NK-92 treated with Interleukin-12 subunit alpha and Interleukin-12 subunit beta, amount 100 ng/mL, for 24 hours (cell line): ENCODE data around the gene DEK.

Experiments used
- DNase-seq: peaks from one replicate; lab custom pipeline; 2025; lab: John Stamatoyannopoulos, UW

DEK gene

DNA sequence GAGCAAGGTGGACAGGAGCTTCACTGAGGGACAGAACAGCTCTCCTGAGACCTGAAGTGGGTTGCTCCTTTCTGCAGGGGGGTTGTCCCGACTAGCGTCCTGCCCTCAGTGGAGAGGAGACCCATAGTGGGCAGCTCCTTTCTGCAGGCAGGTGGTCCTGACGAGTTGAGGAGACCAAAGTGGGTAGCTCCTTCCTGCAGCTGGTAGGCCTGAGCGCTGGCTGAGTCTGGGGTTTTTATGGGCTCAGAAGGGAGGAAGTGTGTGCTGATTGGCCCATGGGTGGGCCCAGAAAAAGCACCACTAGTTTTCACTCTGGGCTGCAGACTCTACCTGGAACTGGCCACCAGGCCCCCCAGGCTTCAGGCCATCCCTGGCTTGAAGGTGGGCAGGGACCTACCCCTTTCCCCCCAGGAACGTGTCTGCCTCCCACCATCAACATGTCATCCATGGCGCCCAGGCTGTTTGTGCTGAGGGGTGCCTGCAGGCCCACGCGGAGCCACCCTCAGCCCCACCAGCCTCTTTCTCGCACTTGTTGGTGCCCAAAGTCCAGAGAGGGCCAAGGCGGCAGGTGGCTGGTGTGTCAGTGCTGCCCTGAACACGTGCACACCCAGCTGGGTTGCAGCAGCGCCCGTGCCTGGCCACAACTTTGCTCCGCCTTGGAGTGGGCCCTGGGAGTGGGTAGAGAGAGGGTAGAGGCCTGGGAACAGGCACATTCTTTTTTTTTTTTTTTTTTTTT, 1.6 kb upstream of the DEK start:
- DNase-seq: no peak

DNA sequence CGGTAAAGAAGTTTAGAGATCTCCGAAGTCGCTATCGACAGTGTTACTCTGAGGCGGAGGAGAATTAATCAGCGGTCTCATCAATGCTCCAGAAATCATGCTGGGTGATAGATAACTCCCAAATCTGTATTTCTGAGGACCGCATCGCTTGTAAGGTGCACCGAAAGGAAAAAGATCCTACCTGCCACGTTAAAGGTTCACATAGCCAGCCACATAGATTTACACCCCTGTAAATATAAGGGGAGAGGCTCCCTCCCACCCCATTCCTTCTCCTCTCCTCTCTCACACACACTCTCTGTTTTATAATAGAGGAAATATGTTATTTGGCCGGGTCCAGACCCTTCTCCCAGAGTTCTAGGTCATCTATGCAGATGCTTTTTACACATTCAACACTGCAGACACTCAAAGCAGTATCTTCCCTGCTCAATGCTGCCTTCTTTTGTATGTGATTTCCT, 620 bp upstream of the DEK start:
- DNase-seq: no peak

DNA sequence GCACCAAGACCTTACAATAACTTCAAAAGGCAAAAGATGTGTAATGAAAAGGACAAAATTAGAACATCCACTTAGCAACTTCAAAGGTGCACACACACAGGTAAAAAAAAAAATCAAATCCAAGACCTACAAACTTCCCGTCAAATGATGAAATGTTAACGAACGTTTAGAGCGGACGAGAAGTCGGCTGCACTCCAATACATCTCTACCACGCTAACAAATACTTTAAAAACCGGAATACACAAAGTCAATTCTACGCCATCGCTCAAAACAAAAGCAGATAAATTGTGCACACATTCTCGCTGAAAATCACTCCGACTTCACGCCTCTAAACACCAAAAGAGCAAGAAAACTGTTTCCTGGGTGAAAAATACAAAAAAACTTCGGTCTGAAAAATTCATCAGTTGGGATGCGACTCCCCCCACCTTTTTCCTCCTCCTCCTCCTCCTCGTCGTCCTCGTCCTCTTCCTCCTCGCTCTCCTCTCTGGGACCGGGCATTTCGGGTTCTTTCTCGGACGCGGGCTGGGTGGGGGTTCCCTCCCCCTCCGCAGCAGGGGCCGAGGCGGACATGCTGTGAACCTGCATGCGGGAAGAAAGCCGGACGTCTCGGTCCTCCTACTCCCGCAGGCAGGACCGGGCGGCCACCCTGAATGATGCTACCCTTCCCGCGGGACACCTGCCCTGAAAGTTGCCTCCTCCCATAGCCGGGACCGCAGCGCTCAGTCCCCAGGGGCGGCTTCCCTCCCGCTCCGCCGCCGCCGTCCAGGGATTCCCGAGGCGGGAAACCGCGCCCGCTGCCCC, 712 bp downstream of the DEK start:
- DNase-seq: peak; percentile 62

DNA sequence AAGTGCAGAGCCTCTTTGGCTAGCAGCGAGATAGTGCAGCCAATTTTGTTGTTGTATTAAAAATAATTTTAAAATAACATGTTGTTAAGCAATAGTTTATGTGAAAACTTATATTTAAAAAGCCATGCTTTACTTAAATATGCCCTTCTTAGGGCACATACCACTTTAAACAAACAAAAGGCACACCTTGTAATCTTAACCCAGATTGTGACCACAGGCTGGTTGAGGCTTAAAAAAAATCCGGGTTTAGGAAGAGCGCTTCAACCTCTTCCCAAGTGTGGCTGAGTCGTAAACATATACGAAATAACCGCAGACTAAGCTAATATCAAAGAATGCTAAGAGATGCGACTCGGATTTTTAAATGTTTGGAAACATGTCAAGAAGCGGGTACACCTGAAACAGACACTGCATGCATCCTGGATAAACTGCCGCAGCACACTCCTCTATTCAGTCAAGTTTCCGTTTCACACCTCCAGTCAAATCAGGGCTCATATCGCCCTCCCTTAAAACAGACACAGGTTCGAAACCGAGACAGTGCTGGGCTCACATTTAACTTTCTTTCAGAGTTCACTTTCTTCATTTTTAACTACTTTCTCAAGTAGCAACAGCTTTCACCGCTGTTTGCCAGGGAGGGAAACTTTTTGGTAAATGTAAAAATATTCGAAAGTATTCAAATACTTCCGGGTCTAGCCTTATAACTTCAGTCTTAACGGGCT, 1.5 kb downstream of the DEK start:
- DNase-seq: no peak

DNA sequence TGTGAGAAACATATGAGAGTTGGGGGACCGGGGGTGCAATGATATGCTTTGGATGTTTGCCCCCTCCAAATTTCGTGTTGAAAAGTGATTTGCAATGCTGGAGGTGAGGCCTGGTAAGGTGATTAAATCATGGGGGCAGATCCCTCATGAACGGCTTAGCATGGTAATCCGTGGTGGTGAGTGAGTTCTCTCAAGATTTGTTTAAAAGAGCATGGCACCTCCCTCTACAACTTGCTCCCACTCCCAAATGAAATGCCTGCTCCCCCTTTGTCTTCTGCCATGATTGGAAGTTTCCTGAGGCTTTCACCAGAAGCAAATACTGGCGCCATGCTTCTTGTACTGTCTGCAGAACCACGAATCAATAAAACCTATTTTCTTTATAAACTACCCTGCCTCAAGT, 2.5 kb downstream of the DEK start:
- no peak for DNase-seq

DNA sequence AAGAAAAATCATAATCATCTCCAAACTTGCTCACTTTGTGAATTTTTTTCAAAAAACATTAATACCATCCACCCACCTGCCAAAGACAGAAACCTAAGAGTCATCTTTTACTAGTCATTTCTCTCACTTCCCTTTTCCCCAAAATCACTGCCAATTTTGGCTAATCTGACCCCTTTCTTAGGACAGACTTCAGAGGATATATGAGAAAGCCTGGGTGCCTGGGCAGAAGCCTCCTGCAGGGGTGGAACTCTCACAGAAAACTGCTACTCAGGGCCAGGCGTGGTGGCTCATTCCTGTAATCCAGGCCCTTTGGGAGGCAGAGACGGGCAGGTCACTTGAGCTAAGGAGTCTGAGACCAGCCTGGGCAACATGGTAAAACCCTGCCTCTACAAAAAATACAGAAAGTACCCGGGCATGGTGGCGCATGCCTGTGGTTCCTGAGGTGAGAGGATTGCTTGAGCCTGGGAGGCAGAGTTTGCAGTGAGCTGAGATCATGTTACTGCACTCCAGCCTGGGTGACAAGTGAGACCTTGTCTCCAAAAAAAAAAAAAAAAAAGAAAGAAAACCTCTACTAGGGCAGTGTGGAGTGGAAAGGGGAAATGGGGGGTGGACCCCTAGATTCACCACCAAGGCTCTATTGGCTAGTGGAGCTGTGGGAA, 3.8 kb downstream of the DEK start:
- DNase-seq: no peak

DNA sequence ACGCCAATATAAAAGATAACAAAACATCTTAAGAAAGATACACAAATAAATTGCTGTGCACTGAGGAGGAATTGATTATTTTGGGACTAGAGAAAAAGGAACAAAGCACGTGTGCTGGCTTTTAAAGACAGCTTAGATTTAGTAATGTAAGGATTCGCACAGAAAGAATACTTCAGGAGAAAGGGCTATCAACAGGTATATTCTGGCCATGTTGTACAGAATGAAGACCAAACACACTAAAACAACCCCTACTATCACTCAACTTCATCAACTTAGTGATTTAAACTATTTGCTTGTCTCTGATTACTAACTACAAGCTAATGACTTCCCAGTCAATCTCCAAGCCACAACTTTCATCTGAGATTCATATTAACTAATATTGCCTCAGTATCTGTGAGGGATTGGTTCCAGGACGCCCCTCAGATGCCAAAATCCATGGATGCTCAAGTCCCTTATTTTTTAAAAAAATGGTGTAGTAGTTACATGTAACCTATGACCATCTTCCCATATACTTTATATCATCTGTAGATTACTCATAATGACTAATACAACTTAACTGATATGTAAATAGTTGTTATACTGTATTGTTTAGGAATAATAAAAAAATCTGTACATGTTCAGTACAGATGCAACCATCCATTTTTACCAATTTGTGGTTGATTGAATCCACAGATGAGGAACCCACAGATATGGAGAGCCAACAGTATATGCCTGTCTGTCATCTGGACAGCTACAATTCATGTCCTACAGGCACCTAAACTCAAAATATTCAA, 4.5 kb downstream of the DEK start:
- no peak for DNase-seq

DNA sequence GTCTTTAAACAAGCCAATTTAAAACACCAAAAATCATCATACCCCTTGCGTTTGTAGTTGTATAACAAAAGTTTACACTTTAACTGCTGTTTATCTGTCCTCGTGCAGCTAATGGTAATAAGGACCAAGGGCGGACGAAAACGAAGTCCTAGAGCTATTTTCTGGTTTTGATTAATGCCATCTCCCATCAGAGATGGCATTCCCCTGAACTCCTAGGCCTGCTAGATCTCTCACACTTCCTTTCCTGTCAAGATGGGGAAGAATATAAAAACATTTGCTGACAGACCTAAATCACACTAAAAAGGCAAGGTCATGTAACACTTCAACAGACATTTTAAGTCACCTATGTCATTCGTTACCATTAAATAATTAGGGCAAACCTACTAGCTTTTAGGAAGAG, 9.5 kb downstream of the DEK start:
- no peak for DNase-seq

DNA sequence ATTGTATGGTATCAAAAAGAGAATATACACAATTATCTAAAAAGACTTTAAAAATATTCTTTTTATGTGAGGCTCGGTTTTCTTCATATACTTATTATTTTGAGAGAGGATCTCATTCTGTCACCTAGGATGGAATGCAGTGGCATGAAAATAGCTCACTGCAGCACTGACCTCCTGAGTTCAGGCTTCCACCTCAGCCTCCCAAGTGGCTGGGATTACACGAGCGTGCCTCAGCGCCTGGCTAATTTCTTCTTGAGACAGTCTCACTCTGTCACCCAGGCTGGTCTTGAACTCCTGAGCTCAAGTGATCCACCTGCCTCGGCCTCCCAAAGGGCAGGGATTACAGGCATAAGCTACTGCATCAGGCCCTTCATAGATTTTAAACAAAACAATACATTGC, 10.7 kb downstream of the DEK start:
- DNase-seq: no peak

DNA sequence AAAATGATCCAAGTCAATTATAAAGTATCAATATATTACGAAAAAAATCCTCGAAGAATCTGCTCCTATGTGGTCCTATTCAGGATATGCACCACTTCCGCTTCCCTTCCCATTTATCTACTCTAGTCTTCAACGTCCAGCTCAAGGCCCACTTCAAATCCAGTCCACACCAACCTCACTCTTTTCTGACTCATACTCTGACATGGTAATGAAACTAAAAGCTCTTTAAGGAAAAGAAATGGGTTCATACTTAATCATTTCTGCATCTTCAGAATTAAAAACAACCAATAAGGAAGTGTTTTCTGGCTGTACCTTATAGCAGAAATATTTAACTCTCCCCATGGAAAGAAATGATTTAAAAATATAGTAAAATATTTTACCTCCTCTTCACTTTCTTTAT, 15.1 kb downstream of the DEK start:
- DNase-seq: no peak

DNA sequence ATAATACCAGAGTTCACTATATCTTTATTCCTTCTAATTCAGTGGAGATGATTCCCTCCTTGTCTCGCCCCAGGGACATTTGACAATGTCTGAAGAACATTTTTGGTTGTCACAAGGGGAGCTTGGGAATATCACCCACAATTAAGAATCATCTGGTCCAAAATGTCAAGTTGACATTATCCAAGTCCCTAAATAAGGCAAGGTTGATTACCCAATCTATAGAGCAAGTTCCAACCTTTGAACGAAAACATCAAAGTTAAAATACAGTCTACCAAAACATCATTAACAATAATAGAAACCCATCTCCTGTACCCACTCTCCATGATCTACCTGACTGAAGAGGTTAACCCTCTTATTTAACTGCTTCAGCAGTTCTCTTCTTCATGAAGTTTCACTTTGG, 15.6 kb downstream of the DEK start:
- DNase-seq: no peak

DNA sequence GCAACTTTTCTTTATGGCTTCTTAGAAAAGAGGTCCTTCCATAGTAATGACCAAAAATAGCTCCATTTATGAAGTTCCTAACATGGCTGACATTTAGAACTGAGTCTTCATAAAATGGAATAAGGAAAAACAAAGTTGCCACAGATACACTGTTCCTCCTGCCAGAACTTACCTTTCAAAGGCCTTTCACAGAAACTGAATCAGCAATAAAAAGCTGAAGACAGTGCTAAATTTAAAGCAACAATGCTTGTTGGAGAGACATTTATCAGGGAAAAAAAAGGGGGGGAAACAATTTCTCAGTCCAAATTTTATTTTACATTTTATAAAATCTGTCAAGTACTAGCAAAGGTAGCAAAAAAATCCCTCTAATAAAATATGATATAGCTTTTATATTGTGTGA, 17.3 kb downstream of the DEK start:
- no peak for DNase-seq

DNA sequence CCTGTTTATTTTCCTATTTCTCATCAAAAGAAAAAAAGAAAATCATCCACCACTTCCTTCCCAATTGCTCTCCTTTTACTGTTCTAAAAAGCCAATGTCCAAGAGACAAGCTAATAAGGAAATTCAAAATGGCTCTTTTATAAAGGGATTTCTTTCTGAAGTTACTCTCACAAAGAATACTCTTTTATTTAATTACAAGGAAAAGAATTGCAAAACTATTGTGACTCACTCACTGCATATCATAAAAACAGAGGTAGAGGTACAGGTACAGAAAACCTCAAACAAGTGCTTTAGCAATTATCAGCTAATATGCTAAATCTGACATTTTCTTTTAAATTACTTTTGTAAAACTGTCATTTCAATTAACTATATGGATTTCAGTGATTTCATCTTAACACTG, 18.1 kb downstream of the DEK start:
- DNase-seq: no peak

DNA sequence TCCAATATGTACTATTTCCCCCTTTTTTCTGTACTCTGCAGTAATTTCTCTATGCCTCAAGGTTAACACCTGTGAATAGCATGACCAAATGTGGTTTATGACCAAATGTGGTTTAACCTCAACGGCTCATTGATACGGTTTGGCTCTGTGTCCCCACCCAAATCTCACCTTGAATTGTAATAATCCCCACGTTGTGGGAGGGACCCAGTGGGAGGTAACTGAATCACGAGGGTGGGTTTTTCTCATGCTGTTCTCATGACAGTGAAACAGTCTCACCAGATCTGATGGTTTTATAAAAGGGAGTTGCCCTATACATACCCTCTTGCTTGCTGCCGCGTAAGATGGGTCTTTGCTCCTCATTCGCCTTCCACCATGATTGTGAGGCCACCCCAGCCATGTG, 18.7 kb downstream of the DEK start:
- DNase-seq: peak; percentile 37

DNA sequence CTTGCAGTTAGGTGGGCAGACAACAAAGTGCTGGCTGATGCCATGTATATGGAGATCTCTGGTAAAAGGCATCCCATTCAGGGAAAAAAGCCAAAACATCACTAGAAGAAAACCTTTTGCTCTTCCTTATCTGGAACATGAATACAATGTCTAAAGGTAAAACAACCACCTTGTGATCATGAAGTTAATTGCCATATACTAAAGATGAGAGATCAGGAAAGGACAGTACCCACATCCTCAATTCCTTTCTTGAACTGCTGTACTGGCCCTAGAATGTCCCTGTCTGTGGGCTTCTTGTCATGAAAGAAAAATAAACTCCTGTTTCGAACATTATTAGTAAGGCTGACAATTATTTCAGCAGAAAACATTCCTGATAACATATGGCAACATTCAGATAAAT, 19.3 kb downstream of the DEK start:
- no peak for DNase-seq

DNA sequence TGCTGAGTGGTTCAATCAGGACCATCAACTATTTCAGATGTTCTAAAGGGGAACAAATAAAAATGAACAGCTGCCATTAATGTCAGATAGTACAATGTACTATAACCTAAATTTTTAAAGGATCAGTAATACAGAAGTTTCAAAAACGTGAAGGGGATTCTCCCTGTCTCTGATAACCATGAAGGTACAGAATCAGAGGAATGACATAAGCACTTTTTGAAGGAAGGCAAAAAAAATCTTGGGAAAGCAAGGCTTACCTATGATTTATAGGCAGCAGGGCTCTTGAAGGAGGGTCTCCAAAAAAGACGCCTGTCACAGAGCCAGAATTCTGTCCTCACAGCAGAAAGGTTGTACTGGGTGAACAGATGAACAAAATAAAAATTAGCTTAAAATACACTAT, 20.1 kb downstream of the DEK start:
- DNase-seq: no peak

DNA sequence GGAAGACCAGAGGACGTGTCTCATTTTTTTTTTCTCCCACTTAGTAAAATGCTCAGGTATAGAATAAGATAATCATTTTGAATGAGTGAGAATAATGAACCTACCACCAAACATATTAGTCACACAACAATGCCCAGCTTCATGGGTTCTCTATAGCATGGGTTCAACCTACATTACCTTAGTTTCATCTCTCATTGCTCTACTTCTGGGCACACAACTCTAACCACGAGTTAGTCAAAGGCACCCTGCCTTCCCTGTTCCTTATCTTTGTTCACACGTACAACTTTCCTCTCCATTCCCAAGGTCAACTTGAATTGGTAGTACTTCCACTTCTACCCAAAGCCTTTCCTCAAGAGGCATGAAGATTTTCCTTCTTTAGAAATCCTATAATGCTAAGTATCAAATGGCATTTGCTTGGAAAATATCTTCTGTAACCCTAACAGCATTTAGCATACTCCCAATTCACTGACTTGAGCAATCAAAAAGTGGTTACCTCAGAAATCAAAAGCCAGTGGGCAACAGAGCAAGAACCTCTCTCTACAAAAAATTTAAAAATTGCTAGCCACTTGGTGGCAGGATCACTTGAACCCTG, 20.9 kb downstream of the DEK start:
- no peak for DNase-seq

DNA sequence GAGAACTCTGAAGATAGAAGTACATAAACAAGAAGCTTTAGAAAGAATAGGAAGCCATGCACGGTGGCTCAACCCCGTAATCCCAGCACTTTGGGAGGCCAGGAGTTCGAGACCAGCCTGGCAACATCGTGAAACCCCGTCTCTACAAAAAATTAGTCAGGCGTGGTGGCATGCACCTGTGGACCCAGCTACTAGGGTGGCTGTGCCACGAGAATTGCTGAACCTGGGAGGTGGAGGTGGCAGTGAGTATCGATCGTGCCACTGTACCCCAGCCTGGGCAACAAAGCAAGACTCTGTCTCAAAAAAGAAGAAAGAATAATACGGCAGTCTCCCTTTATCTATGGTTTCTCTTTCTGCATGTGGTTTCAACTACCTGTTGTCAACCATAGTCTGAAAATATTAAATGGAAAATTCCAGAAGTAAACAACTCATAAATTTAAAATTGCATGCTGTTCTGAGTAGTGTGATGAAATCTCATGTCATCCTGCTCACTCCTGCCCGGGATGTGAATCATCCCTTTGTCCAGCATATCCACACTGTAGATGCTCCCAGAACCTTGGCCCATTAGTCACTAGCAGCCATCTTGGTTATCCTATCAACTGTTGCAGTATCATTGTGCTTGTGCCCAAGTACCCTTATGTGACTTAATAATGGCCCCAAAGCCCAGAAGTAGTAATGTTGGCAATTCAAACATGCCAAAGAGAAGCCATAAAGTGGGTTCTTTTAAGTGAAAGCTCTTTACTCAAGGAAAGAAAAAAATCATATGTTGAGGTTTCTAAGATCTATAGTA, 22.1 kb downstream of the DEK start:
- DNase-seq: no peak

DNA sequence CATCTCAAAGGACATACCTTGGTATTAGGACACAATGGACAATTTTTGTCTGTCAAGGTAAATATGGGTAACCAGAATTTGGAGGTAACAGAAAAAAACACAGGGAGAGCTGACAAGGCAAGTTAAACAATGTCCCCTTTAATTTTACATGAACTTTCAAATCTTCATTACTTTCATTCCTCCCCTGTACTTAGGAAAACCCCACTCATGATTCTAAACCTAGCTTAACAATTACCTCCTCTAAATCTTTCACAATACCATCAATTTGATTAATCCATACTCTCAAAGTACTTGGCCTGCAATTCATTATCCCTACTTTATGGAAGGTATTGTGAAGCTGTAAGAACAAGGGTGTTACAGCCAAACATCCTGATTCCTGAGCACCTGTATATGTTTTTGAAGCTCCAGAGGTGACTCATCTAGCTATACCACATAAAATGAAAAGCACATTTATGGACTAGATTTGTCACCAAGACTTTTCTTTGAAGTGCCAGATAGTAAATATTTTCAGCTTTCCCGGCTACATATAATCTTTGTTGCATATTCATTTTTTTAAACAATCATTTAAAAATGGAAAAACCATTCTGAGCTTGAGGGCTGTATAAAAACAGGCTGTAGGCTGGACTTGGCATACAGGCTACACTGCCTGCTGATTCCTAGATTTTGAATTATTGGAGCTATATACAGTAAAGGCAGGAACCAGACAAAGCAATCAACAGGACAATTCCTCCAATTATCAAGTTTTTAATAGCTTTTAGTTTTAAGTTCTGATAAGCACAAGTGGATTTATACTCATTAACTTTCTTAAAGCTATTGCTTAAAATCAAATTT, 22.9 kb downstream of the DEK start:
- no peak for DNase-seq

DNA sequence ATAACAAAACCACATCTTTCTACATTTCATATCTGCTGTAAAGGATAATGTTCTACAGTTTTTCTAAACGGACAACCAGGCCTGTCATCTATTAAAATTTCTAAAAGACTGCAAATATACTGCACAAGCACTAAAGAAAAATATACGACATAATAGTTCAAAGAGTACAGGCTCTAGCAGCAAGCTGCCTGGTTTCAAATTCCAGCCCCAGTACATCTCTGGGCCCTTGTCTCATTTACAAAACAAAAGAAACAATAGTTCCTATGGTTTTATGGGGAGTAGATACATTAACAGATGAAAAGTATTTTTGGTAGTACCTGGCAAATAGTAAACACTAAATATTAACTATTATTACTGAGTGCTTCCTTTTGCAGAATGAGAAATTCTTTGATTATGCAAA, 24.1 kb downstream of the DEK start:
- DNase-seq: no peak
